ENCODE results near the gene ZNF777.

DNA sequence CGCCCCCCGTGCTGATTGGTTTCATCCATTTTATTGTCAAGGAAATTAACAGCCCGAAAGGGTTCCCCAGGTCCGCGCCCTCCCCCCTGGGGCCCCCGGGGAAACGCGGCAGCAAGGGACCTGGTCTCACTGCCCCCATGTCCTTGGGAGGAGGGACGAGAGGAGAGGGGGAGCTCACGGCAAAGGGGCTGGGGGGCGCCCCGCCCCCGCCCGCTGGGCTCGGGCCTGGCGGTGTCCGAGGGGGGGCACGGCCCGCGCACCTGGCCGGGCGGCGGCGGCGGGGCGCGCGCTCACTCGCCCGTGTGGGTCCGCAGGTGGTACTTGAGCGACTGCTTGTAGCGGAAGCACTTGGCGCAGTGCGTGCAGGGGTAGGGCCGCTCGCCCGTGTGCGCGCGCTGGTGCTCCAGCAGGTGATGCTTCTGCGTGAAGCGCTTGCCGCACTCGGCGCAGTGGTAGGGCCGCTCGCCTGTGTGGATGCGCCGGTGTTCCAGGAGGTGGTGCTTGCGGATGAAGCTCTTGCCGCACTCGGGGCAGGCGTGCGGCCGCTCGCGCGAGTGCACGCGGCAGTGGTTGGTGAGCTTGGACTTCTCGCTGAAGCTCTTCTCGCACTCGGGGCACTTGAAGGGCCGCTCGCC lies 29.3 kb downstream of the ZNF777 start:
- TF ChIP-seq, protein P1, sequence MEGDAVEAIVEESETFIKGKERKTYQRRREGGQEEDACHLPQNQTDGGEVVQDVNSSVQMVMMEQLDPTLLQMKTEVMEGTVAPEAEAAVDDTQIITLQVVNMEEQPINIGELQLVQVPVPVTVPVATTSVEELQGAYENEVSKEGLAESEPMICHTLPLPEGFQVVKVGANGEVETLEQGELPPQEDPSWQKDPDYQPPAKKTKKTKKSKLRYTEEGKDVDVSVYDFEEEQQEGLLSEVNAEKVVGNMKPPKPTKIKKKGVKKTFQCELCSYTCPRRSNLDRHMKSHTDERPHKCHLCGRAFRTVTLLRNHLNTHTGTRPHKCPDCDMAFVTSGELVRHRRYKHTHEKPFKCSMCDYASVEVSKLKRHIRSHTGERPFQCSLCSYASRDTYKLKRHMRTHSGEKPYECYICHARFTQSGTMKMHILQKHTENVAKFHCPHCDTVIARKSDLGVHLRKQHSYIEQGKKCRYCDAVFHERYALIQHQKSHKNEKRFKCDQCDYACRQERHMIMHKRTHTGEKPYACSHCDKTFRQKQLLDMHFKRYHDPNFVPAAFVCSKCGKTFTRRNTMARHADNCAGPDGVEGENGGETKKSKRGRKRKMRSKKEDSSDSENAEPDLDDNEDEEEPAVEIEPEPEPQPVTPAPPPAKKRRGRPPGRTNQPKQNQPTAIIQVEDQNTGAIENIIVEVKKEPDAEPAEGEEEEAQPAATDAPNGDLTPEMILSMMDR (IDR thresholded peaks at IDR 0.05; ENCODE audit: borderline replicate concordance, extremely low read depth, low read length, poor library complexity, severe bottlenecking) = no peak
- TF ChIP-seq EZH2 (IDR thresholded peaks at IDR 0.05; ENCODE audit: borderline replicate concordance, low read depth, low read length, severe bottlenecking) = no peak
